Fibroblast of skin of left biceps (primary cell): ENCODE results near the gene GIMAP1.

Source experiments
- DNase-seq, 2 experiments: peaks; one replicate each; pipeline ENCODE4 v3.0.0-alpha.2; 2013; ENCODE audit warnings: low read depth in 2 of 2

Gene GIMAP1

DNA sequence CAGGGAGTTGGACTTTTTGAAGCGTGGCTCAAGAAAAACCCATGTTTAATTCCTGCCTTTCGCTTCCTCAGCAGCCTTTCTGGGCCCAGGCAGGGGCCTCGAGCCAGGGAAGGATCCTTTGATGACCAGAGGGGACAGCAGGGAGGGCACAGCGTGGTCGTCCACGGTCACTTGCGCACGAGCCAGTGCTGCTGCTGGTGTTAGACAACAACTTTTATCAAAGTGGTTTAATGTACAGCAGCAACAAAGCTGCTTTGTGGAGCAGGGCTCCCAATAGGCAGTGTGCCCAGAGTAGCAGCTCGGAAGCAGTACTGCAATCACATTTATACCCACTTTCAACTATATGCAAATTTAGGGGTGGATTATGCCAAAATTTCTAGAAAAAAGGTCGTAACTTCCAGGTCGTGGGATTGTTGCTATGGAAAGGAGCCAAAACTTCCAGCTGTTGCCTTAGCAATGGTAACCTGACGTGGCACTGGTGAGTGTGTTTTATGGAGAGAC is 6.1 kb downstream of the GIMAP1 start:
- DNase-seq: no peak

DNA sequence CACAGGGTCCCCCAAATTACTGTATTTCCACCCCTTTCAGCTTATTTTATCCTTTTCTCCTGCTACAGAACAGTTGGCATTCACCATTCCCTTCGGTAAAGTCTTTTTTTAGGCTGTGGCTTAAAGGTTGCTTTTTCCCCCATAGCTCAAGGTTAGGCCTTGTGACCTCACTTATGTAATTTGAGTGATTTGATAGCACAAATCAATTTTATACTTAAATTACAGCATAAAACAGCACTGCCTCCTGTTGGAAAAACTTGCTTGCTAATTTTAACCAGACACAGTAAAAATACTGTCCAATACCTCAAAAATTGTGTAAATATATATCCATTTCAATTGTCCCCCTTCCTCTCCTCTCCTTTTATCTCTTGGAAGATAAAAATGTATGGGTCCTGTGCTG is 7.1 kb downstream of the GIMAP1 start:
- DNase-seq: no peak

DNA sequence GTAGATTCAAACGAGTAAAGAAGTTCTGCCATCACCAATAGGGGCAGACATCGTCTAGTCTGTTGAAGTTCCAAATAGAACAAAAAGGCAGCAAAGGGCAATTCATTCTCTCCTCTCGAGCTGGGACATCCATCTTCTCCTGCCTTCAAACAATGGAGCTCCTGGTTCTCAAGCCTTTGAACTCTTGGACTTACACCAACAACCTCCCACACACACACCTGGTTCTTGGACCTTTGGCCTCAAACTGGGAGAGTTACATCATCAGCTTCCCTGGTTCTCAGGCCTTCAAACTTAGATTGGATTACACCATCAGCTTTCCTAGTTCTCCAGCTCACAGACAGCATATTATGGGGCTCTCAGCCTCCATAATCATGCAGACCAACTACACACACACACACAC is 11.0 kb downstream of the GIMAP1 start:
- no peak for DNase-seq

DNA sequence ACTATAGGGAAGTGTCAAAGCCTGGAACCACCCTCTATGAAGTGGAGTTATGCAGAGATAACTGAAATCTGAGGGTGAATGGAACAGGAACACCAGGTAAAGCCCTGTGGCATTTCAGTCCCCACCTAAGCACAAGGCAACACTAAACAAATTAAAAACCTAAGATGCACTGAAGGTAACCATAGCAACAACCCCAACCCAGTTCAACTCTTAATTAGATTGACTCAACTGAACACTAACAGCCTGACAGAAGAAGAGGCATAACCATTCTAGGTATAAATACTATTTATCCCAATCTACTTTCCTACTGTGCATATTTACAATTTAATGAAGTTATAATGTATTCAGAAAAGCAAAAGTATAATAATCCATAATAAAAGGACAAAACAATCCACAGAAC is 11.6 kb downstream of the GIMAP1 start:
- no peak for DNase-seq

- no peak for DNase-seq
Observed at GRCh38 chr7:150728609-150729008, 12.2 kb downstream of the GIMAP1 start.

GRCh38 chr7:150731916-150732315 is 15.5 kb downstream of the GIMAP1 start:
- DNase-seq: no peak

GRCh38 chr7:150732786-150733481 is 16.5 kb downstream of the GIMAP1 start:
- DNase-seq: no peak

GRCh38 chr7:150733482-150734095 is 17.2 kb downstream of the GIMAP1 start:
- no peak for DNase-seq

GRCh38 chr7:150734254-150734653 is 17.8 kb downstream of the GIMAP1 start:
- no peak for DNase-seq

- DNase-seq: no peak
Observed at GRCh38 chr7:150735596-150736358, 19.4 kb downstream of the GIMAP1 start.

DNA sequence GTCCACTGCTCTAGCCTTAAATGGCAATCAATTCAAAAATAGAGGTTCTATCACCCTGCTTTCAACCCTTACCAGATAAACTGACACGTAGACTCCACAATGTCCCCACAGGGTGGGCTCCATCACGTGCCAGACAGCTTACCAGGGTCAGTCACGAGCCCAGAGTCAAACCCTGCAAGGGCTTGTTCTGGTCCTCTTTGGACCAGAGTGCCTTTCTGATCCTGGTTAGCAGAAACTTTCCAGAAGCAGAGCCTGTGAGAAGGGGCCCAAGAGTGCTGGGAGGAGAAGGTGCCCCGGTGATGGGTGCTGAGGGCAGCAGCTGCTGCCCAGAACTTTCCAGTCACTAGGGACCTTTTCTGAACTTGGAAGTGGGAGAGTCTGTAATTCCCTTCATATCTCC is 20.5 kb downstream of the GIMAP1 start:
- DNase-seq: no peak

DNA sequence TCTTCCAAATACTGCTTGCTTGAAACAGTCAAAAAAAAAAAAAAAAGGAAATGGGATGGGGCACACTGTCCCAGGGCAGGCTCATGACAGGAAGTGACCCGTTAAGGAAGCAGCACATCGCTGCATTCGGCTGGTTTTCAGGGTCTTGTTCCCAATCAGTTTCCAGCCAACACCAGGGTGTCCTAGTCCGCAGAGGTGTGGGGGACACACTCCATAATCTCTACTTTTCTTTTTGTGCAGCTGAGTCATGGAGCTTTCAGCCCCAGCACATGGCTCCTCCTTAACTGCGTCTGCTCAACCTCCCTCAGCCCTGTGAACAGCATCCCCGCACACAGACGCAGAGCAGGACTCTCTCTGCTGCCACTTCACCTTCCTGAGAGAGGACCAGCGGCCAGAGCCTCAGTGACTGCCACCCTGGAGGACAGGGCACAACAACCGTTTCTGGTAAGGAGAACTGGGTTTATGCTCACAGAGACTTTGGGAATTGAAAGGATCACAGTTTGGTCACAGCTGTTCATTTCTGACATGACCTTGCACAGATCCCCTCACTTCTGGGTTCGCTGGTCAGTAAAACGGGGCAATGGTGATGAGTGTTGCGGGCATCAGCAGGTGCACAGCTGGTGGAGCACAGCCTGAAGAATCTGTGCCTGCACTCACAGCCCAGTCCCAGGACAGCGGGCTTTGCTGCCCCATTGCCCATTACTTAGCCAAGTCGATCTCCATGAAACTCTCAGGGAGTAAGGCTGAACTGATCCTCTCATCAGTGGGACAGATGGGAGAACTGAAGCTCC is 21.0 kb downstream of the GIMAP1 start, which contains the start of gene GIMAP5:
Gene GIMAP5 (plus strand): TSS at position 154 of the 791 bp plus-strand sequence. CDS start 3,467 bp downstream, outside the sequence.
- no peak for DNase-seq

GRCh38 chr7:150738092-150738491 is 21.7 kb downstream of the GIMAP1 start:
- no peak for DNase-seq

- DNase-seq: no peak
Observed at GRCh38 chr7:150738591-150739001, 22.2 kb downstream of the GIMAP1 start.

DNA sequence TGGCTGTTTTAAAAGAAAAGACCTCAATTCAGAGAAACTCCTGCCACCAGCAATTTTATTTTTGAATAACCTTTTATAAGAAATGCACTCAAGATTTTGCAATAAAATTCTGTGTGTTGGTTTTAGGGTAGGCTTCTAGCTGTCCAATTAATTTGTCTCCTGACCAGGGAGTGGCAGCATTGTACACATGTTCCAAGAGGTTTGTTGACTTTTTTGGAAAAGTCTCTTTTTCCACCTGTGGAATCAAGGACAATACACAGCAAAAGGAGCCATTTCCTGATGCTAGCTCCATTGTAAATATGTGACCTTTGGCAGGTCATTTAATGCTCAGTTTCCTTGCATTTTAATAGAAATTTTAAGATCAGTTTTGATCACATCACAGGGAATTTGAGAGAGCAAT is 22.6 kb downstream of the GIMAP1 start:
- no peak for DNase-seq

- DNase-seq: no peak
Observed at GRCh38 chr7:150740053-150740452, 23.6 kb downstream of the GIMAP1 start.

GRCh38 chr7:150742286-150742968 is 26.0 kb downstream of the GIMAP1 start:
- DNase-seq: no peak

DNA sequence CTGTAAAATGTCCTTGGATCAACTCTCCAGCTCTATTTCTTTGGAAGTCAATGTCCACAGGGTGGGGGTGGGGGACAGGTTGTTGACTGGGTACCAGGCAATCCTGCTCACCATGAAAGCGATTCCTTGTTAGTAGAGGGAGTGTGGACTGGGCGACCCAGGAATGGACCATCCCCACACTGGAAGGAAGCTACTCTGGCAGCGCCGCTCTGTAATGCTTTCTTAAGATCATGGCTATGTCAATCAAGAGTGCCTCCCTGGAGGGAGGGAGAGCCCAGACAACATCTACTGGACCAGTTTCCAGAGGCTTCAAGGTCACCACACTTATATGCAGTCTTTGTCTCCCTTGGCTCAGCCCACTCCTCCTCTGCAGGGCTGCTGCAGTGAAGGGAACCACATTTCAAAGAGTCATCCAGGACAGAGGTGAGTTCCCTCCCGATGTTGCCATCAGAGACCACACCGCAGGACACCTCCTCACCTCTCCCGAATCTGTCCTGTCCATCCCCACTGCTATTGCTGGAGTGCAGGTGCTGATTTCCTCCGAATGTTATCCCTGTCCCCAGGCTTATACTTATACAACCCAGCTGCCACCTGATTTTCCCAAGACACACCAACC is 27.7 kb downstream of the GIMAP1 start:
- no peak for DNase-seq

DNA sequence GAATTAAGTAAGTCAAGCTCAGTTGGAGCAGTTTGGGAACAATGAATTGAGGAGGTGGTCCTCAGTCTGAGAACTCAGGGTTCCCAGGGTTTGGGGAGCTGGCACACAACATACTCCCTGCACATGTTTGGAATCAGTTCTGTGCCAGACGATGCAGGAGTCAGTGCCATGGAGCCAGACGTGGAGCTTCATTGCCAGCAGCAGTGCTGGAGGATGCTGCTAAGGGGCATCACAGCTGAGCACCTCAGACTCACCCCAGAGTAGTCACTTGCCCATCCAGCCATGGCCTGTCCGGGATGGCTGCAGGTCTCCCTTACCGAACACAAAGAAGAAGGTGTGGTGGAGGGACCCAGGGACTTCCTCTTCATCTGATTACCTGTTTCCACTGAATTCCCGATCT is 28.7 kb downstream of the GIMAP1 start:
- no peak for DNase-seq

- DNase-seq: no peak
Observed at GRCh38 chr7:150745876-150746275, 29.5 kb downstream of the GIMAP1 start.

GRCh38 chr7:150746921-150747320 is 30.5 kb downstream of the GIMAP1 start:
- DNase-seq: no peak
